ENCODE data around the gene GLI2. TPM values are rescaled to one million over a fixed set of nuclear protein-coding genes. Genes with fewer than 3 reads are reported as not detected.

The GLI2 gene
- total RNA-seq, 2 donors from 2014 or later, result 4.9 to 5.4 TPM

DNA sequence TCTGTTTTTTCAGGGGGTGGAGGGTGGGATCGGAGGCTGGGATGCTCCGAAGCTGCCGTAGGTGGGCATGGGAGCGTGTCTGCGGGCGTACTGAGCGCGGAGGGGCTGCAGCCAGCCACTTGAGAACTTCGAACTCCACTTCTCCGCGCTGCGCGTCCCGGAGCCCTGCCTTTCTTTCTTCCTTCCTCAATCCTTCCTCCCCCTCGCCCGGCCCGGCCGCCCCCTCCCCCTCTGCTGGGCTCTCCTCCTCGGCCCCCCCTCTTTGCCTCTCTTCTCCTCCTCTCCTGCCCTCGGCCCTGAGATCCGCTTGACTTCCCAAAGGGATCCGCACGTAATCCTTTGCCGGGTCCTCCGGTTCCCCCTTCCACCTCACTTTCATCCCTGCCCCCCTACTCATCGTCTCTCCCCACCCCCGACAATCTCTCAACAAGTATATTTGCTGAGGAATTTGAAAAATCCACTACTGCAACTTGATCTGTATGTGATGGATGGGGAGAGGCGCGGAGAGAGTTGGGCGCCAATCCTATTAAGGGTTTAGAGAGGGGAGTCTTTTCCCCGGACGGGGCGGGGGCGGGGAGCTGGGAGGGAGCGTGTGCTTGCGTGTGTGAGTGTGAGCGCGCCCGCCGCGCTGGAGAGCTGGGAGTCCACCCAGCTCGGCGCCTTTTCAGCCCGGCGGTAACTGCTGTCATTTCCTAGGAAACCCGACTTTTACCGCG lies 1.1 kb downstream of the GLI2 start:
- H3K27me3 ChIP-seq (replicated peaks; ENCODE audit: insufficient read depth), result no peaks in the 10 kb centered on the region
- H3K9me3 ChIP-seq, result no peaks in the 10 kb centered on the region
- no peak for TF ChIP-seq CTCF (IDR thresholded peaks at IDR 0.05)
- DNase-seq (ENCODE audit: low spot score) (no peak), ATAC-seq (ENCODE audit: insufficient number of reproducible peaks, low FRiP score, low read depth) (peak; percentile 35)
- H3K4me1 ChIP-seq (ENCODE audit: control insufficient read depth in 1 of 2, low read depth in 2 of 2), result peaks cover 3 to 19% of the 10 kb centered on the region in 2 donors
- H3K4me3 ChIP-seq, result peak overlapping the region; percentile 77
- no peaks in the 10 kb centered on the region for H3K36me3 ChIP-seq
- peak overlapping the region; percentile 61 to 62 for H3K27ac ChIP-seq

- H3K9me3 ChIP-seq, result no peaks in the 10 kb centered on the region
- ATAC-seq (ENCODE audit: insufficient number of reproducible peaks, low FRiP score, low read depth) (no peak), DNase-seq (ENCODE audit: low spot score) (no peak)
- peaks cover 3 to 22% of the 10 kb centered on the region in 2 donors for H3K4me1 ChIP-seq (ENCODE audit: control insufficient read depth in 1 of 2, low read depth in 2 of 2)
- no peaks in the 10 kb centered on the region for H3K27me3 ChIP-seq (replicated peaks; ENCODE audit: insufficient read depth)
- H3K4me3 ChIP-seq, result peak overlapping the region; percentile 77
- H3K36me3 ChIP-seq, result no peaks in the 10 kb centered on the region
- no peak for TF ChIP-seq CTCF (IDR thresholded peaks at IDR 0.05)
- peak overlapping the region in 1 of 2 donors; percentile 61 for H3K27ac ChIP-seq
Observed at GRCh38 chr2:120737340-120738101, 1.9 kb downstream of the GLI2 start.

DNA sequence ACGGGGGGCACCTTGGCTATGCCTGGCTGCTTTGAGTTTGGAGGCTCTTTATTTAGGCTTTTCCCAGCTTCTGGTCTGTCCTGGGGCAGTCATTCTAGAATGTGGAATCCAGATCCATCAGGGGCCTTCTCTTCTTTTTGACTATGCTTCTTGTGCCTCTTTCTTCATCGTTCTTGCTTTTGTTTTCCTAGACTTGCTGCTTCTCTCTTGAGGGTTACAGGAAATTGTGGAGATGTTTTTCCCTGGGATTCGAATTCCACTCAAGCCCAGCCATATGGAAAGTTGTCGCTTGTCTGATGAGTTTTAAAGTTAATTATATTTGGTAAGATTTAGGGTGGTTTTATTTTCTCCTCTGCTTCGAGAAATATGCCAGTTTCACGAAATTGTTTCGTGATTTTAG lies 2.4 kb downstream of the GLI2 start:
- no peak for ATAC-seq (ENCODE audit: insufficient number of reproducible peaks, low FRiP score, low read depth)
- Histone ChIP-seq H3K27ac (no peak overlapping the region), H3K9me3 (no peaks in the 10 kb centered on the region), H3K4me3 (peak overlapping the region; percentile 77), H3K4me1 (ENCODE audit: control insufficient read depth in 1 of 2, low read depth in 2 of 2) (peaks cover 3 to 22% of the 10 kb centered on the region in 2 donors), H3K36me3 (no peaks in the 10 kb centered on the region), H3K27me3 (replicated peaks; ENCODE audit: insufficient read depth) (no peaks in the 10 kb centered on the region)
- no peak for DNase-seq (ENCODE audit: low spot score)
- TF ChIP-seq CTCF (IDR thresholded peaks at IDR 0.05), result no peak

- no peak for TF ChIP-seq CTCF (IDR thresholded peaks at IDR 0.05)
- DNase-seq (ENCODE audit: low spot score), result no peak
- no peaks in the 10 kb centered on the region for H3K9me3 ChIP-seq
- no peaks in the 10 kb centered on the region for H3K36me3 ChIP-seq
- no peak overlapping the region for H3K27ac ChIP-seq
- no peaks in the 10 kb centered on the region for H3K27me3 ChIP-seq (replicated peaks; ENCODE audit: insufficient read depth)
- no peak overlapping the region for H3K4me3 ChIP-seq
- peaks cover 3 to 22% of the 10 kb centered on the region in 2 donors for H3K4me1 ChIP-seq (ENCODE audit: control insufficient read depth in 1 of 2, low read depth in 2 of 2)
- no peak for ATAC-seq (ENCODE audit: insufficient number of reproducible peaks, low FRiP score, low read depth)
Observed at GRCh38 chr2:120738786-120739437, 3.2 kb downstream of the GLI2 start.

All from thoracic aorta (tissue), 2 donors.